WI38 (cell line): ENCODE results near the gene SMARCAL1.
"Not testable (repeated sequence)": the region's sequence is repeated elsewhere in the genome, so short reads cannot be mapped to it uniquely, and the experiment has no call there.

ENCODE experiments used
- H3K4me3 ChIP-seq: 2 replicates; pipeline ENCODE4 v1.5.1; 2011; ENCODE audit warnings: low read depth, mild to moderate bottlenecking, control low read depth, low read length
- TF ChIP-seq, protein P1 (sequence below): IDR thresholded peaks from 2 replicates; pipeline ENCODE4 v1.5.1; 2012; ENCODE audit warnings: low read depth, mild to moderate bottlenecking, control low read depth, low read length

Gene SMARCAL1

DNA sequence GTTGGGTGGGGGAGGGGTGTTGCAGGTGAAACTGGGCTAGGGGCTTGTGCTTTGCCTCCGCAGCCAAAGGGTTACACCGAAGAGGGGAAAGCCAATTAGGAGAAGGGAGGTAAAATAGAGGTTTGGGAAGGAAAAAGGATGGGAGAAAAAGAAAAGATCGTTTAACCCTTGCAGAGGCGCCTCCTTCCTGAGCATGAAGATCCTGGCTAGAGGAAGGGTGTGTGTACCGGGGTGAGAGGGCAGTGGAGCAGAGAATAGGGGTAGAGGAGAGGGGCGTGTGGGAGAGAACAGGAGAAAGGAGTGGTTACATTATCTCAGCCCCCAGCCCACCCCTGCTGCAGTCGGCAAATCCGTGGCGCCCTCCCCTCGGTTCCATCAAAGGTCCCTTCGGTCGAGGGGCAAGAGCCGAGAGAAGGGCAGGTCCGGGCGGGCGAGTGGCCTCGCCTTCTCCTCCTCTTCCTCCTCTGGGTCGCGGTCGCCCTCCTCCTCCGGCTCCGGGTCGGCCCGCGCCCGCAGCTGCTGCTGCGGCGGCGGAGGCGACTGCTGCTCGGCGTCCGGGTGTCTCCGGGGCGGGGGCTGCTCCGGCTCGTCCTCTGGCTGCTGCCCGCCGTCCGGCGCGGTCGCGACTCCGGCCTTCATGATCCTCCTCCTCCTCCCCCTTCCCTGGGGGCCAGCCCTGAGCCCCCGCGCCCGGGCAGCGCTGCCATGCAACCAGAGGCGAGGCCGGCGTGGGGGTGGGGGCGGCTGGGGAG is 41.1 kb upstream of the SMARCAL1 start:
- peak overlapping the region; percentile 77 for H3K4me3 ChIP-seq
- TF ChIP-seq, protein P1, sequence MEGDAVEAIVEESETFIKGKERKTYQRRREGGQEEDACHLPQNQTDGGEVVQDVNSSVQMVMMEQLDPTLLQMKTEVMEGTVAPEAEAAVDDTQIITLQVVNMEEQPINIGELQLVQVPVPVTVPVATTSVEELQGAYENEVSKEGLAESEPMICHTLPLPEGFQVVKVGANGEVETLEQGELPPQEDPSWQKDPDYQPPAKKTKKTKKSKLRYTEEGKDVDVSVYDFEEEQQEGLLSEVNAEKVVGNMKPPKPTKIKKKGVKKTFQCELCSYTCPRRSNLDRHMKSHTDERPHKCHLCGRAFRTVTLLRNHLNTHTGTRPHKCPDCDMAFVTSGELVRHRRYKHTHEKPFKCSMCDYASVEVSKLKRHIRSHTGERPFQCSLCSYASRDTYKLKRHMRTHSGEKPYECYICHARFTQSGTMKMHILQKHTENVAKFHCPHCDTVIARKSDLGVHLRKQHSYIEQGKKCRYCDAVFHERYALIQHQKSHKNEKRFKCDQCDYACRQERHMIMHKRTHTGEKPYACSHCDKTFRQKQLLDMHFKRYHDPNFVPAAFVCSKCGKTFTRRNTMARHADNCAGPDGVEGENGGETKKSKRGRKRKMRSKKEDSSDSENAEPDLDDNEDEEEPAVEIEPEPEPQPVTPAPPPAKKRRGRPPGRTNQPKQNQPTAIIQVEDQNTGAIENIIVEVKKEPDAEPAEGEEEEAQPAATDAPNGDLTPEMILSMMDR = no peak

DNA sequence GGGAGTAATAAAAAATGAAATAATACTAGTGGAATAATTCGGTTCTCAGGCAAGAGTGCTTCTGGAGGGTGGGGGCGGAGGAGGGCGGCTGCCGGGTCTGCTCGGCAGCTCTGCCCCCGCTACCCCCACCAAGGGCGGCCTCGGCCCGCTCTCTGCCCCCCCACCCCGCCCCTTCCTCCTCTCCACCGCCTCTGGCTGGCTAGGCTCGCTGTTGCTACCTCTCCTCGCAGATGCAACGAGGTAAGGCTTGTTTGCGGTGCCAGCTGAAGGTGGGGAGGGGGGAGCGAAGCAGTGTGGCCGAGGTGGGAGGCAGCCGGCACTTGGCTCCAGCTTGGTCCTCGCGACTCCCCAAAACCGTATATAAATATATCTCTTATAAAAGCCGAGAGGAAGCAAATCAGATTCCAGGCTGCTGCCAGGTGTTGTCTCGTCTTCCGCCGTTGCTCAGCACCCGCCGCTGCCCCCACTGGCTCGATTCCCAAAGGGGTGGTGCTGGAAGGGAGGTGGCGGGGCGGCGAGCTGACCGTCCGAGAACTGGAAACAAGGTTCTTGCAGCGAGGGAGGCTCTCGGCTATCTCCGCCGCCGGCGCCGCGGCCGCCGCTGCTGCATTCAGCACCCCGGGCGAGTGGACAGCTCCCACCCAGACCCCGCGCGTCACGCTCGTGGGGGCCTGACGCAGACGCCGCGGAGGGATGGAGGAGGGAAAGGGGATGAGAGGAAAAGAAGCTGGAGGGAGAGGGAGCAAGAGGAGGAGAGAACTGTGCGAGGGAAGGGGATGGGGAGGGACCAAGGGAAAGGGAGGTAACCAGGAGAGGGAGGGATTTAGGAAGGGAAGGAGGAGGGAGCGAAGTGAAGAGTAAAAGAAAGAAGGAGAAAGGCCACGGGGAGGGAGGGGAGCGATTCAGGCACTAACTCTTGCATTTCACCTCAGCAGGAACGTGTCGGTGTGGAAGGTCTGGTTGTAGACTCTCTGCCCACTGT is 40.3 kb upstream of the SMARCAL1 start, which contains the start of gene MARCHF4:
TSS of gene MARCHF4 (minus strand) at position 763 of the 982 bp plus-strand sequence. CDS start 2,223 bp downstream, outside the sequence.
- TF ChIP-seq, protein P1 = no peak
- H3K4me3 ChIP-seq = peak within 1 kb of the TSS; percentile 77

DNA sequence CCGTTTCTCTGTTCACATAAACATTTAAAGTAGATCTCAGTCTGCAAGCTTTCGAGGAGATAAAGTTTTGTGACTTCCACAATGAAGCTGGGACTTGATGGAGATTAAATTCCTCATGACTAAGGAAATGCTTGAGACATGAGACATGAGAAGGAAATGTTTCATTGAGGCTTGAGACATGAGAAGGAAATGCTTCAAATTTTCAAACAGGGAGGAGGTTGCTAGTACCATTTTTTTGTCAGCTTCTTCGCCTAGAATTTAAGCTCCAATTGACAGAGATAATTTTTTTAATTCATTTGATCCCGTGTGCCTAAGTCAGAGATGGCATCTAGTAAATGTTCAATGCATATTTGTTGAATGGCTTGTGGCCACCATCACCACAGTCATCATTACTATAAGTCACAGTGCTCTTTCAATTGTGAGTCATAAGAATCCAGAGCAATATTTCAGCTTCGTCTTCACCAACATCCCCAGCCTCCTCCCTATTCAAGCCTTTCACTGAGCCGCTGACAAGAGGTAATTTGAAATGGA is 39.5 kb upstream of the SMARCAL1 start:
- TF ChIP-seq, protein P1 = no peak
- H3K4me3 ChIP-seq = peak overlapping the region; percentile 77

DNA sequence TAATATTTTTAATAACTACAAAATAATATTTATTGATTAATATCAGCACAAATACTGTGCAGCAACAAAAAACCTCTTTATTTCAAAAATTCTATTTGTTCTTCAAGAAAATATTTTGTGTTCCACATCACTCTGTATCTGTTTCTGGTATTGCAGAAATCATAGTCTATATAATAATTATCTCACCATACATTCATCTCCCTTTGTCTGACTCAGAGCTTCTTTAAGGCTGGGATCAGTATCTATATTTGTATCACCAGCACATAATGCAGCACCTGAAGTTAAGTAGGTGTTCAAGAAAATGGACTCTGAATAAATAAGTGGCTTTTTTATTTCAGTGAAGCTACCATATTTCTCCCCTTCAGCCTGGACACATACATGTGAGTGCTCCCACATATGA is 38.4 kb upstream of the SMARCAL1 start:
- no peak overlapping the region for H3K4me3 ChIP-seq
- TF ChIP-seq, protein P1 = no peak

DNA sequence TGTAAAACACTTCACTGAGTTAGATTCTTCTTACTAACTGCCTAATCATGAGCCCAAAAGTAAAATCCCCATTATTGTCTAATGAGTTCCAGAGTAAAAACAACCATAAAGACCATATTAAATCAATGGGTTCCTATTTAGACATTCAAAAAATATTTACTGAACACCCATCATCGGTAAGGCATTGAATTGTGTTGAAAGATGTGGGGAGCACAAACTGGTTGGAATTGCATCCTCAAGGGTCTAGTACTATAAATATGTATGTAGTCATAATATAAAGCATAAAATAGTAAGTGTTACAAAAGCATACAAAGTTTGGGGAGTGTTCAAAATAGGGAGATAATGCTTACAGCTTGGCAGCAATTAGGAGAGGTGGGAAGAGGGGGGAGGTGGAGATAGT is 37.0 kb upstream of the SMARCAL1 start:
- TF ChIP-seq, protein P1 = no peak
- no peak overlapping the region for H3K4me3 ChIP-seq

DNA sequence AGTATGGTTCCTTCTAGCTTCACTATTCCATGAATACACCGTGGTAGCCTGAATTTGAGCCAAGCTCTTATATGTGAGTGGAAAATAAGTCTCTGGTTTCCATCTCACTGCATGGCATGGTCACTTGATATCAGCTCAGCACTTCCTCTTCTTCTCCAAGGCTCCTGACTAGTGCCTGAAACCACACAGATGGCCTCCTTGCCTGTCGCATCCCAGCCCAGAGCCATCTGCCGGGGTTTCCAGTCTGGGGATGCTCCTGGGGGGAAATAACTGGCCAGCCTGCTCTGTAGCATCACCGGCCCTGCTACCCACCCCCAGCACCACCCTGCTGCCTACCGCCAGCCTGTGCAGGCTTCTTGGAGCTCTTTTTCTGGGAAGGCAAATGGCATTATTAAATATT is 32.3 kb upstream of the SMARCAL1 start:
- TF ChIP-seq, protein P1 = no peak
- H3K4me3 ChIP-seq = no peak overlapping the region

DNA sequence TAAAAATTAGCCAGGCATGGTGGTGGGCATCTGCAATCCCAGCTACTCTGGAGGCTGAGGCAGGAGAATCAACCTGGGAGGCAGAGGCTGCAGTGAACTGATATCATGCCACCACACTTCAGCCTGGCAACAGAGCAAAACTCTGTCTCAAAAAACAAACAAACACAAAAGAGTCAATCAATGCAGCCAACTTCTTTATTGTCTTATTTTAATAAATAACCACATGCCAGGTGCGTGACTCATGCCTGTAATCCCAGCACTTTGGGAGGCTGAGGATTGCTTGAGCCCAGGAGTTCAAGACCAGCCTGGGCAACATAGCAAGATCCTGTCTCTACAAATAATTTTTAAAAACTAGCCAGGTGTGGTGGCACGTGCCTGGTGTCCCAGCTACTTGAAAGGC is 27.9 kb upstream of the SMARCAL1 start:
- not testable (repeated sequence) for H3K4me3 ChIP-seq
